GM23248 (cell line): Measurements from ENCODE around the gene FAM210B.
"Not testable (repeated sequence)": the region's sequence is repeated elsewhere in the genome, so short reads cannot be mapped to it uniquely, and the experiment has no call there.

ENCODE experiments used
- EZH2 ChIP-seq: fragments of 200-600 bp; sonication (generic); IDR thresholded peaks from 2 replicates; pipeline ENCODE4 v1.6.1; 2018; ENCODE audit warnings: antibody characterized with exemption, mild to moderate bottlenecking; ENCODE audit not compliant: insufficient read depth, poor library complexity, severe bottlenecking
- EZH2phosphoT487 ChIP-seq: fragments of 200-600 bp; sonication (generic); IDR thresholded peaks from 2 replicates; pipeline ENCODE4 v1.6.1; 2018; ENCODE audit warnings: antibody characterized with exemption, moderate library complexity, mild to moderate bottlenecking, low read depth; ENCODE audit not compliant: insufficient read depth

DNA sequence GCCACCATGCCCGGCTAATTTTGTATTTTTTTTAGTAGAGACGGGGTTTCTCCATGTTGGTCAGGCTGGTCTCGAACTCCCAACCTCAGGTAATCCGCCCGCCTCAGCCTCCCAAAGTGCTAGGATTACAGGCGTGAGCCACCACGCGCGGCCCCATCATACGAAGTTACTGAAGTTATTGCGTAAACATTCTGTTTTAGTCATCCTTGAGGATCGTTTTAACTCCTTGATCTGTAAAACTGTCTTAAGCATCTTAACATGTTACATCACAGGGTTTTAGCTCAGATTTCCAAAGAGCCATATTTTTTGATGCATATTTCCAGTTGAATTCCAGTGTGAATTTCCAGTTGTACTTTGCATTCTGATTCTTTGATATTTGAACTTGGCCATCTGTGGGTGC, 46.6 kb downstream of the FAM210B start:
- not testable (repeated sequence) for TF ChIP-seq EZH2phosphoT487, EZH2
